CD4-positive, alpha-beta T cell treated with Interferon gamma for 1 hour (primary cell): Measurements from ENCODE around the gene DNMT3B.
"Not testable (repeated sequence)": the region's sequence is repeated elsewhere in the genome, so short reads cannot be mapped to it uniquely, and the experiment has no call there.

Experiments used
- DNase-seq: peaks from one replicate; pipeline ENCODE4 v3.0.0-alpha.2; 2020

DNMT3B gene

DNA sequence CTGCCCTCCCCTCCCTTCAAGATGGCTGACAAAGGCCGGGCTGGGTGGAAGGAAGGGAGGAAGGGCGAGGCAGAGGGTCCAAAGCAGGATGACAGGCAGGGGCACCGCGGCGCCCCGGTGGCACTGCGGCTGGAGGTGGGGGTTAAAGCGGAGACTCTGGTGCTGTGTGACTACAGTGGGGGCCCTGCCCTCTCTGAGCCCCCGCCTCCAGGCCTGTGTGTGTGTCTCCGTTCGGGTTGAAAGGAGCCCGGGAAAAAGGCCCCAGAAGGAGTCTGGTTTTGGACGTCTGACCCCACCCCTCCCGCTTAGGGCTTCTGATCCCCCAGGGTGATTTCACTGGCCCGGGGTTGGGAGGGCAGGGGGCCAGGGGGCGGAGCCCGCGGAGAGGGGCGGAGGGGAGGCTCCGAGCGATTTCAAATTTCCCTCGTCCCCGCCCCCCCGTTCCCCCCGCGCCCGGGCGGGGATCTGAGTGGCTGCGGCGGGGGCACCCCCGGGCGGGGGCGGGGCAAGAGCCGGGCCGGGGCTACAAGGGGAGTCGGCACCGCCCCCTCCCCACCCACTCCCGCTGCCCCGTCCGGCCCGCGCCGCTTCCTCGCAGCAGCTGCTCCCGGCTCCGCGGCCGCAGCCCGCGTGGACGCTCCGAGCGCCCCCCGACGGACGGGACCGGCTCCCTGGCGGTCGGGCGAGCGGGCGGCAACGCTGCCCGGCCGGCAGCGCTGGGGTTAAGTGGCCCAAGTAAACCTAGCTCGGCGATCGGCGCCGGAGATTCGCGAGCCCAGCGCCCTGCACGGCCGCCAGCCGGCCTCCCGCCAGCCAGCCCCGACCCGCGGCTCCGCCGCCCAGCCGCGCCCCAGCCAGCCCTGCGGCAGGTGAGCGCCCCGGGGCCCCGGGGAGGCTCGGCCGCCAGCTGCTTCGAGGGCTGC lies at the start of gene DNMT3B:
TSS of gene DNMT3B (plus strand) at position 555 of the 923 bp plus-strand sequence. CDS start 17,939 bp downstream, outside the sequence.
- peak; percentile 68 for DNase-seq

DNA sequence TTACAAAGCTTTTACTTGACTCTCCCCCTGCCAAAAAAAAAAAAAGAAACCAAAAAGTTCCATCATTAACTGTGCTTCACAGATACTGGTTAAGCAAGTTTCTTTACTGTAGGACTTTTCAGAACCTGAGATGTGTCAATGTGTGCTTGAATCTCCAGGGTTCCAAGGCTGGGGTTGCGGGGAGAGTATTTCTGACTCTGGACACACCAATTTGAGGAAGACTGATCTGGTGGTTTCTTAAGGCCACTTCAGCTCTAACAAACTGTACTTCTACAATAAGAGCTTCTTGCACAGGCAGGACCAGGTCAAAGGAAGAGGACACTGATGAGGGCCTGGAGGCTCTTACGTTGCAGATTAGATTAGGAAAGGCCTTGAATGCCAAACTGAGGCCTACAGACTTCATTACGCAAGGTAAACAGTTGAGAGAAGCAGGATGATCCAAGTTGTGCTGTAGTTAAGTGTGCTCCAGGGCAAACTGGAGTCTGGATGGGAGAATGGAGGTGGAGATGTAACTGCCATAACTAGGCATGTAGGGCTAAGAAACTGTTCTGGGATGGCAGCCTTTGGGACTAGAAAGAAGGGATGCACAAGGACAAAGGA lies 43.3 kb upstream of the DNMT3B start:
- no peak for DNase-seq

DNA sequence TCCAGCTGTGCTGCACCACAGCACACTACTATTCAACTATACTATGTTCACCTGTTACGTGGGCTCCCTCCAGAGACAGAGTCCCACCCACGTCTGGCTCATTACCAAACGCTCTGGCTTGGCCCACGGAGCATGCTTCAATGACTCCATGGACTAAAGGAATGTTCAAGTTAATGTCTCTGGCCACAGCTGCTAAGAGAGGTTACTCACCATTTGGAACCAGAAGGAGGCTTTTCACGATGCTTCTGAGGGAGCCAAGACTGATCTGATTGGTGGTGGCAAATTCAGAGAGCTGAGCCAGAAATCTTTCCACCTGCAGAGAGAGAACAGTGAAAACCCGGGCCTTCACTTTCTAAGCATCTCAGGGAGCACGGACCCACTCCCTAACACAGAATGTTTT lies 34.5 kb upstream of the DNMT3B start:
- no peak for DNase-seq

DNA sequence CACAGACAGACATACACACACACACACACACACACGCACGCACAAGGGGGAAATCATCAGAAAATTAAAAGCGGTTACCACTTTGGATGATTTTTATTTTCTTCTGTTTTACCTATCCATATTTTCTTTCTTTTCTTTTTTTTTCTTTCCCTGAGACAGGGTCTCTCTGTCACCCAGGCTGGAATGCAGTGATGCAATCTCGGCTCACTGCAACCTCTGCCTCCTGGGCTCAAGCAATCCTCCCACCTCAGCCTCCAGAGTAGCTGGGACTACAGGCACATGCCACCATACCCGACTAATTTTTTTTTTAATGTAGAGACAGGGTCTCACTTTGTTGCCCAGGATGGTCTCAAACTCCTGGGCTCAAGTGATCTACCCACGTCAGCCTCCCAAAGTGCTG lies 33.8 kb upstream of the DNMT3B start:
- not testable (repeated sequence) for DNase-seq

DNA sequence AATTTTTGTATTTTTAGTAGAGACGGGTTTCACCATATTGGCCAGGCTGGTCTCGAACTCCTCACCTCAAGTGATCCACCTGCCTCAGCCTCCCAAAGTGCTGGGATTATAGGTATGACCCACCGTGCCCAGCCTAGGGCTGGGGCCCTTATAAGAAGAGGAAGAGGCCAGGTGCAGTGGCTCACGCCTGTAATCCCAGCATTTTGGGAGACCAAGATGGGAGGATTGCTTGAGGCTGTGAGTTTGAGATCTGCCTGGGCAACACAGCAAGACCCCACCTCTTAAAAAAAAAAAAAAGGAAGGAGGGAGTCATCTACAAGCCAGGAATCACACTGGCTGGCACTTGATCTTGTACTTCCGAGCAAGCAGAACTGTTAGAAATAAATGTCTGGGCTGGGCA lies 32.9 kb upstream of the DNMT3B start:
- not testable (repeated sequence) for DNase-seq

DNA sequence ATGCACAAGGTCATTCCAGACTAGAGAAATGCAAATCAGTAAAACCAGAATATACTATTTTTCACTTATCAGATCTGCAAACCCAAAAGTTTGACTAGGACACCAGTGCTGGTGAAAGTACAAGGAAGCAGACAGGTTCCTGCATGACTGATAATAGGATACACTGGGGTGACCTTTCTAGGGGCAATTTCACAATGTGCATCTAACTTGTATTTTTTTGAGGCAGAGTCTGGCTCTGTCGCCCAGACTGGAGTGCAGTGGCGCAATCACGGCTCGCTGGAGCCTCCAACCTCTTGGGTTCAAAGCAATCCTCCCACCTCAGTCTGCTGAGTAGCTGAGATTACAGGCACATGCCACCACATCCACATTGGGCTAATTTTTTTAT lies 30.3 kb upstream of the DNMT3B start:
- no peak for DNase-seq

DNA sequence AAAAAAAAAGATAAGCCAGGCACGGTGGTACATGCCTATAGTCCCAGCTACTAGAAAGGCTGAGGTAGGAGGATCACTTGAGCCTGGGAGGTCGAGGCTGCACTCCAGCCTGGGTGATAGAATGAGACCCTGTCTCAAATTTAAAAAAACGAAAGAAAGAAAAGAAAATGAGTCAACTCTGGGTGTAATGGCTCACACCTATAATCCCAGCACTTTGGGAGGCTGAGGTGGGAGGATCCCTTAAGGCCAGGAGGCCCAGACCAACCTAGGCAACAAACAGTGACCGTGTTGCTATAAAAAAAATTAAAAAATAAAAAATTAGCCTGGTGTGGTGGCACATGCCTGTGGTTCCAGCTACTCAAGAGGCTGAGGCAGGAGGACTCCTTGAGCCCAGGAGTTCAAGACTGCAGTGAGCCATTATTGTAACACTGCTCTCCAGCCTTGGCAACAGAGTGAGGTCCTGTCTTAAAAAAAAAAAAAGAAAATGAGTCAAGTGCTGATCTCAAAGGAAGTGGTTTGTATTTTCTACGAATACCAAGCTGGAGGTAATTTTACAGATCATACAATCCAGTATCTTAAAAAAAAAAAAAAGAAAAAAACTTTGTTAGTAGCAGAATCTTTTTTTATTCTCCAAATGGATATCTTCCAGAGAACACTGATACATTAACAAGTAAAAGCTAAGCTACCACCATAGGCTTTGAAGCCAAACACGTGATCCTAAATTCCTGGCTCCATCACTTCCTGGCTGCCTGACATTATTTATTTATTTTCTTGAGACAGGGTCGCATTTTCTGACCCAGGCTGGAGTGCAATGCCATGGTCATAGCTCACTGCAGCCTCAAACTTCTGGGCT lies 24.6 kb upstream of the DNMT3B start:
- peak; percentile 25 for DNase-seq

DNA sequence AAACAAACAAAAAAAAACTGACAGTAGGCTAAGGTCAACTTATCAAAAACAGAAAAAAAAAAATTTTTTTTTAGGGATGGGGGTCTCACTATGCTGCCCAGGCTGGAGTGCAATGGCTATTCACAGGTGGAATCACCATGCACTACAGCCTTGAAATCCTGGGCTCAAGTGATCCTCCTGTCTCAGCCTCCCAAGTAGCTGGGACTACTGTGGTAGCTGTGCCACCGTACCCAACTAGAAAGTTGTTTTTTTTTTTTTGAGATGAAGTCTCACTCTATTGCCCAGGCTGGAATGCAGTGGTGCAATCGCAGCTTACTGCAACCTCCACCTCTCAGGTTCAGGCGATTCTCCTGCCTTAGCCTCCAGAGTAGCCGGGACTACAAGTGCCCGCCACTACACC lies 21.0 kb upstream of the DNMT3B start:
- no peak for DNase-seq

DNA sequence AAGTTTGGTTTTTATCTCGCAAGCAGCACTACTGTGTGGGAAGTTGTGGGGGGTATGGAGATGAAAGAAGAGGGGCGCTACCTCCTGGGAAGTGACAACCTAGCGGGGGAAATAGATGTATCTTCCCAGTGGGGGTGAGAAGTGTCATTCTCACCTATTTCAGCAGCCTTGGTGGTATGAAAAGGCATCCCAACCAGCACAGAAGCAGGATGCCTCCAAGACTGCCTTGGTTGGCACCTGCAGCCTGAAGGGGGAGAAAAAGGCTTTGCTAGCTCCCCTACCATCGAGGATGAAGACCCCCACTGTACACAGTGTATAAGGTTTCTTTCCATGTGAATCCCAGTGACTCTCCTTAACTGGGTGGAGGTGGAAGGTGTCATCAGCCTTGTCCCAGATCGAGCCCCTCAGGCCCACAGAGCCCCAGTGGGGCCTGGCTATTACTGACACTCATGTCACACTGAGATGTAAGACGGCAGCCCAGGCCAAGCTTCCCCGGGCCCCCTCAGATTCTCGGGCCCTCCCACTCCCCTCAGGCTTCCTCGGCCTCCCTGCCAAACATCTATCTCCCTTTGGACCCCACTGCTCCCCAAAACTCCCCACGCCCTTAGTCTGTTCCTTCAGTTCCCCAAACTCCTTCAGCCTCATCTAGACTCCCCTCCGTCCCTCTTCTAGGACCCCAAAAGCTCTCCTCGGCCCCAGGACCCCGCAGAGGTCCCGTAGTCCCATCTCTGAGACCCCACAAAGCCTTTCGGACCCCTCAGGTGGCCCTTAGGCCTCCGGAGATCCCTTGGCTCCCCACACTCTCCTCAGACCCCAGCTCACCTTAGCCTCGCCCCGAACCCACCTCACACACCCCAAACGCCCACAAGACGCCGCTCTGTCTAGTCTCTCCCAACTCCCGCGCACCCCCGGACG lies 19.6 kb upstream of the DNMT3B start:
- DNase-seq = no peak

DNA sequence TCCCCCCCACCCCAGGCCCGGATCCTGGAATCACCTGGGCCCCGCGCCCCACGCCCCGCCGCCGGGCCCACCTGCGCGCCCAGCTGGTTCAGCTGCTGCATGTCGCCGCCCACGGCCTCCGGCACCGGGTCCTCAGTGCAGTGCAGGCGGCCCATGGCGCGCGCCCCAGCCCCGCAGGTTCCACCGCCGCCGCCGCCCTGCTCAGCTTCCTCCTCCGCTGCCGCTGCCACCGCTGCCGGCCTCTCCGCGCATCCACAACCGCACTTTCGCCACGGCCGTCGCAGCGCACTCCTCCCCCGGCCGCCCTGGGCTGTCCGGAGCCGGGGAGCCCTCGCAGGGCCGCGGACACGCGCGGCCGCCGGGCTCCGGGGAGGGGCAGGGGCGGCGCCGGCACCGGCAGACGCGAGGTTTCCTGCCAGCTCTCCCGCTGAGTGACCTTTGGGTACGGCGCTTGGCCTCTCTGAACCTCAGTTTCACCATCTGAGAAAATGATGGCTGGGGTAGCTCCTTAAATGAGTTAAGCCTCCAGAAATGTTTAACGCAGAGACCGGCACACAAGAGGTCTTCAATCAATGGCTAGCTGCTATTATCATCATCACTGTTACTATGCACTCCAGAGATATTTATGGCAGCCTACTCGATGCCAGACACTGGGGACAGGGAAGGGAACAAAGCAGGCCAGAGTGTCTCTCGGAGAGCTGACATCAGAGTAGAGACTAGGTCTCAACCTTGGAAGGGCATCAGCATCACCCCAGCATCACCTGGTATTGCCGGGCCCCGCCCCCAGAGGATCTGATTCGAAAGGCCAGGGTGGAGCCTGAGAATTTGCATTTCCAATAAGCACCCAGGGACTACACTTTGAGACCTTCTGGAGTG lies 18.7 kb upstream of the DNMT3B start, which contains the start of gene COMMD7:
TSS of gene COMMD7 (minus strand) at position 231 of the 876 bp plus-strand sequence. CDS start at position 155, 76 bp downstream.
- DNase-seq = peak; percentile 70

DNA sequence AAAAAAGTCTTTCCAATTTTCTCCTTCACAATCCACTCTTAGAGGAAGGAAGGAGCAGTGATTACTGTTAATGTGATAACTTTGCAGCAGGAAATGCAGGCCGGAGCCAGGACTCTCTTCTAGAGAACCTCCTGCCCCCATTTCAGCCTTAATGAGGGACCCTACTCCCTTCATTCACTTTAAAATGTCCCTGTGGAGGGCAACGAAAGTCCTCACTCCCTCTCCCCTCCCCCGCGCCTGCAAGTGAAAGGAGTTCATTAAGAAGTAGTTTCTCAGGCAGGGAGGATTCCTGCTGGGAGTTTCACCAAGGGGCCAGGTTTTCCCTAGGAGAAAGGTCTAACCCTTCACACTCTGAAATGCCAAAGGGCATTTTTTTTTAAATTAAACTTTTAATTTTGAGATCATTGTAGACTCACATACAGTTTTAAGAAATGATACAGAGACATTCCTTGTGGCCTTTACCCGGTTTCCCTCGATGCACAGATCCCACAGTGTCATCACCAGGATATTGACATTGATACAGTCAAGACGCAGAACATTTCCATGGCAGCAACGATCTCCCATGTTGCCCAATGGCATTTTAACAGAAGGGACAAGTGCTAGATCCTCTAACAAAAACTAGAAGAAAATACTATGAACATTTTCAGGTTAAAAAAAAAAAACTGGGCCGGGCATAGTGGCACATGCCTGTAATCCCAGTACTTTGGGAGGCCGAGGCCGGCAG lies 12.1 kb upstream of the DNMT3B start:
- DNase-seq = no peak

DNA sequence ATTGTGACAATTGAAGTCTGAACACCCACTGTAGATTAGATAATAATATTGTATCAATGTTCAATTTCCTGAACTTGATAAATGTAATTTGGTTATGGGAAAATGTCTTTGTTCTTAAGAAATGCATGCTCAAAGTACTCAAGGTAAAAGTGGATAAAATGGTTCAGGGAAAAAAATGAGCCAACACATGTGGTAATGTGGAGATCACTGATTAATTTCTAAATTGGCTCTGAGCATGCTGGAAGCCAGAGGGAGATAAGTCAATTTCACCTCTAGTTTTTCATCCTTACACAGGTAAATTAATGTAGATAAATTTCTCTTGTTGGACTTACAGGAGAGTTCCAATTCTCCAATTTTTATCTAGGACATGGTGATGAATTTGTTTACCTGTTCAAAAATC lies 10.9 kb upstream of the DNMT3B start:
- DNase-seq = no peak

DNA sequence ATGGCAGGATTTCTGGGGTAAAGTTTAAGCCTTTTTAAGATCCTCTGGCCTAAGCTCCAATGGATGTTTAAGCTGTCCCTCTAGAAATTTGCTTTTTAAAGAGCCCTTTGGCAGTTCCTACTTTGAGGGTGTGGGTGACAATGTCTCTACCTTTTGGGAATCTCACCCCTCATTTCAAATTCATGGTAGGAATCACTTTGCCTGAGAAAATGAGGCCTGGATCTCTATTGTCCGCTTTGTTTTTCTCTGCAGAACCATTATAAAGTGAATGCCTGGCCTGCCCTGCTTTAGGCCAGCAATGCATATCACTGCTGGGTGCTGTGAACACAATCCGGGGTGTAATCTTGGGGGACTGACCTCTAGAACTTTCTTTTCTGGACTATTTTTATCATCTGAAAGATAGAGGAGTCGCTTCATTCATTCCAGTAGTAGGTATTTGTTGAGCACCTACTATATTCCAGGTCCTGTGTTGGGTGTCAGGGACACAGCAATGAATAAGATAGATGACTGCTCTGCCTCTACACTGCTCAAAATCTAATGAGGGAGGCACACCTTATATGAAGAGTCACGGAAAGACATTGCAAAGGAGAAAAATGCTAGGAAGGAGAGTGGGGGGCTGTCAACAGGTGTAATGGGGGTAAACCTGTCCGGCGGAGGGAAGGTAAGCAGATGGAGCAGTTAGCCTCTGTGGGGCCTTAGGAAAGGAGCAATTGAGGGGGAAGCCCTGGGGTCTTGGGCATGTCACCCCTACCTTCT lies 10.3 kb upstream of the DNMT3B start:
- DNase-seq = no peak

DNA sequence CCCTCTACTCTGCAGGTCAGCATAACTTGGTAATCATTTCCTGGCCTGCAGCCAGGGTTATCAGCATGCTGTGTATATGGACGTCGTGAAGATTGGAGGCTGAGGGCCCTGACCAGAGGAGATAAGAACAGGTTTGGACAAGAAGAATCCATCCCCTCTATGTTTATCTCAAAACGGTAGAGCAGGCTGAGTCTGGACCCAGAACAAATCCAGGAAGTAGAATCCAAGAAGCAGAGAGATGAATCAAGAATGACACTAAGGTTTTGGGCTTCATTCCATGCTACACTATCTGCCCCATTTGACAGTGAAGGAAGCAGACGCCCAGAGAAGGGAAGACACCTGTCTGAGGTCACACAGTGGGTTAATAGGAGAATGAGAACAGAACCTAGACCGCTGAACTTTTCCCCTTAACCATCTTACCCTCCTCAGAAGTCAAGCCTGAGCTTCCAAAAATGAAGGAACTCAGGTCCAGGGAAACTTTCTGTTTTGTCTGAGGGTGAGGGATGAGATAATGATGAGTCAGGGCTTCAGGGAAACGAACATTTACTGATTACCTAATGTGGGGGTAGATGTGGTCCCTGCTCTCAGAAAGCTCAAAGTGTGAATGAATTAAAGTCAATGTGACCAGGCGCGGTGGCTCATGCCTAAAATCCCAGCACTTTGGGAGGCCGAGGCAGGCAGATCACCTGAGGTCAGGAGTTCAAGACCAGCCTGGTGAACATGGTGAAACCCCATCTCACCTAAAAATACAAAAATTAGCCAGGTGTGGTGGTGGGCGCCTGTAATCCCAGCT lies 9.5 kb upstream of the DNMT3B start:
- no peak for DNase-seq

DNA sequence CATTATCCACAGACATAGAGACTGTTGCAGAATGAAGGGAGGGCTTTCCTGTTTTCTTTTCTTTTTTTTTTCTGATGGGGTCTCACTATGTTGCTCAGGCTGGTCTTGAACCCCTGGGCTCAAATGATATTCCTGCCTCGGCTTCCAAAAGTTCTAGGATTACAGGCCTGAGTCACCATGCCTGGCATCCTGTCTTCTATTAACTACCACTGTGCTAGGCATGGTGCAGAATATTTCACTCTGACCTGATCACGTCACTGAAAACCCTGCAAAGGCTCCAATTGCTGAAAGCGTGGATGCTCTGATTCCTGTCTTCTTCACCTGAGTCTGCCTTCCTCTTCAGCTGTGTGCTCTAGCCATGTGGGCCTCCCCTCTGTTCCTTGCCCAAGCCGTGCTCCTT lies 8.5 kb upstream of the DNMT3B start:
- DNase-seq = no peak

DNA sequence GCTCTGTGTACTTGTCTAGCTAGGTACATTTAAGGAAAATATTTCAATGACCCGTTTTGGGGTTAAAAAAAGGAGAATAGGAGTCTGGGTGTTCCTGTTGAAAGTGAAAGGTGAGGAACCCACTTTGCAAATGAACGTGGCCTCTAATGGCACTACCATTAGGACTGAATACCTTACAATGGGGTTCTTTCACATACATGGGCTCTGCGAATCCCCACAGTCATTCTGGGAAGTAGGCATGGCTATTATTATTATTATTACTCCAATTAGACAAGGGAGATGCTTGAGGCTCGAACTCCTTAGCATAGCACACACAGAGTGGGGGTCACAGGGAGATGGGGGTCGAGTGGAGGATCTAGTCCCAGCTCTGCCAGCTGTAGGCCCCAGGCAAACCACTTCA lies 6.0 kb upstream of the DNMT3B start:
- DNase-seq = no peak

DNA sequence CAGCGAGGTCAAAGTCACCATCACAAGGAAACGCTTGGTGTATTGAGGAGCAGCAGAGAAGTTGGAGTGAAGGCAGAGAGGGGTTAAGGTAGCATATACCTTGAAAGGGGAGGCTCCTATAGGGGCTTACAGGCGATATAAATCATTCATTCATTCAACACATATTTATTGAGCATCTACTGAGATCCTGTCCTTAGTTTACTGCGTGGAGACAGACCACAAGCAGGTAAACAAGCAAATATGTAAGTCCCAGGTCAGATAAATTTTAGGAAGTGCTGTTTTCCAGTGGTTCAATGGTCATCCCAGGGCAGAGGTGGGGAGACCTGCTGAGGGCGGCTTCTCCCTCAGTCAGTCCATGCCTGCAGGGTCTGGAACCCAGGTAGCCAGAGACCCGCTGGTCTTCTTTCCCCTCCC lies 761 bp upstream of the DNMT3B start:
- no peak for DNase-seq

DNA sequence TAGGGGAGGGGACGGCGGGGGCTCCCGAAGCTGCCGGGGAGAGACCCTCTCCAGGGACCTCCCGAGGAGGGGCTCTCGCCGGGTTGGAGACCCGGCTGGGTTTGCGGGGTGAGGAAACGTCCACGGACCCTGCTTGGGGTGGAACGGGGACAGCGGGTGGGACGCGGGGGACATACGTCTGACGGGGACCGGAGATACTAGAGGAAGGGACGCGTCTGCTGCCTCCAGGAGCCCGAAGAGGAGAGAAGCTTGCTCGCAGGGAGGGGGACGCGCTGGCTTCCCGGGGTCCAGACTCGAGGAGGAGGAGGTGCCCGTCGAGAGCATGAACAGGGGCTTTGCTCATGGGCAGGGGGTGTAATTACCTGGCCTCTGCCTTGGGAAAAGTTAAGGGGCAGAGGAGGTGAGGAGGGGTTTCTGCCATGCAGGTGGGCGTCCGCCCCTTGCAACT lies 593 bp downstream of the DNMT3B start:
- DNase-seq = no peak
